ENCODE measurements around the gene ENTHD1.

GRCh38 chr22:39917197-39917643, 23.7 kb upstream of the ENTHD1 start:
- TF ChIP-seq CTCF (IDR thresholded peaks at IDR 0.05; ENCODE audit: insufficient read depth, low read length, poor library complexity, severe bottlenecking) (no peak), EZH2phosphoT487 (conservative IDR thresholded peaks at IDR 0.05; ENCODE audit: low read length) (no peak)

All from SU-DHL-6 (cell line).